GM12878 (cell line): ENCODE measurements around the gene LRRC73. TPM values are rescaled to one million over a fixed set of nuclear protein-coding genes. Genes with fewer than 3 reads are reported as not detected.

Experiments used
- BRCA1 ChIP-seq: IDR thresholded peaks from 2 replicates; pipeline ENCODE4 v1.6.1; 2011; ENCODE audit warnings: low read depth, low read length, improper control_type of control experiment
- CEBPB ChIP-seq, 2 experiments: fragments of 150-350 bp in 1 of 2; IDR thresholded peaks; 2 replicates each; pipeline ENCODE4 v1.6.1; 2012 to 2014; ENCODE audit warnings: low read depth in 2 of 2, low read length in 2 of 2, borderline replicate concordance in 1 of 2, inconsistent platforms in 1 of 2
- DPF2 ChIP-seq: fragments of 450-650 bp; IDR thresholded peaks from 2 replicates; pipeline ENCODE4 v1.6.1; 2017; ENCODE audit warnings: mild to moderate bottlenecking
- EED ChIP-seq: sonication (generic); IDR thresholded peaks from 2 replicates; pipeline ENCODE4 v1.6.1; 2016; ENCODE audit warnings: antibody characterized with exemption, low read depth
- HDGF ChIP-seq: fragments of 450-650 bp; IDR thresholded peaks from 2 replicates; pipeline ENCODE4 v1.6.1; 2016; ENCODE audit warnings: antibody characterized with exemption
- NFXL1 ChIP-seq: fragments of 450-650 bp; IDR thresholded peaks from 2 replicates; pipeline ENCODE4 v1.6.1; 2017; ENCODE audit warnings: antibody characterized with exemption, mild to moderate bottlenecking, borderline replicate concordance
- POLR2AphosphoS5 ChIP-seq: IDR thresholded peaks from 2 replicates; pipeline ENCODE4 v1.6.1; 2011; ENCODE audit warnings: mild to moderate bottlenecking, low read length, inconsistent platforms
- POU2F2 ChIP-seq: IDR thresholded peaks from 3 replicates; pipeline ENCODE4 v1.6.1; 2011; ENCODE audit warnings: low read depth, mild to moderate bottlenecking, low read length, borderline replicate concordance
- RFX5 ChIP-seq: IDR thresholded peaks from 2 replicates; pipeline ENCODE4 v1.6.1; 2011; ENCODE audit warnings: low read depth, low read length, improper control_type of control experiment
- RUNX3 ChIP-seq: IDR thresholded peaks from 2 replicates; pipeline ENCODE4 v1.6.1; 2012; ENCODE audit warnings: low read length, inconsistent platforms
- SMC3 ChIP-seq: IDR thresholded peaks from 2 replicates; pipeline ENCODE4 v1.6.1; 2011; ENCODE audit warnings: low read length, improper control_type of control experiment, borderline replicate concordance
- SREBF2 ChIP-seq: IDR thresholded peaks from 2 replicates; pipeline ENCODE4 v1.6.1; 2012; ENCODE audit warnings: mild to moderate bottlenecking, low read length
- TAF1 ChIP-seq: IDR thresholded peaks from 2 replicates; pipeline ENCODE4 v1.6.1; 2011; ENCODE audit warnings: mild to moderate bottlenecking, low read depth, low read length, borderline replicate concordance
- WRNIP1 ChIP-seq: IDR thresholded peaks from 2 replicates; pipeline ENCODE4 v1.6.1; 2011; ENCODE audit warnings: low read depth, low read length, improper control_type of control experiment, borderline replicate concordance
- polyA plus RNA-seq, 11 experiments: library from polyadenylated mRNA; depleted of rRNA in 4 of 11; unstranded in 6 of 11; stranded (reverse) in 5 of 11; fragments of >200 nt; fragmentation: Nextera tagmentation in 4 of 11; fragmentation: Illumina TruSeq in 1 of 11; extraction: Ambion mirVana in 4 of 11; extraction: Trizol in 1 of 11; gene quantifications; 1 replicate in 1 of 11; 2 replicates in 10 of 11; pipeline versions ENCODE4 v1.2.1 to v1.2.3, GENCODE V29; 2011 to 2016; ENCODE audit warnings: inconsistent platforms in 2 of 11, missing spikeins in 2 of 11, low read depth in 1 of 11
- total RNA-seq, 4 experiments: library from RNA; depleted of rRNA in 3 of 4; stranded (reverse); fragments of >200 nt in 3 of 4; fragmentation: Illumina TruSeq in 1 of 4; extraction: Trizol in 1 of 4; gene quantifications; 2 replicates each; pipeline versions ENCODE4 v1.2.1 to v1.2.3, GENCODE V29; 2013 to 2021
- TF ChIP-seq, protein P1 (sequence below): fragments of 450-650 bp; IDR thresholded peaks from 2 replicates; pipeline ENCODE4 v1.6.1; 2016; ENCODE audit warnings: mild to moderate bottlenecking, moderate library complexity, borderline replicate concordance
- TF ChIP-seq, protein P2 (sequence below): fragments of 450-650 bp; IDR thresholded peaks from 2 replicates; pipeline ENCODE4 v1.6.1; 2014; ENCODE audit warnings: mild to moderate bottlenecking
- TF ChIP-seq, protein P3 (sequence below): IDR thresholded peaks from 2 replicates; pipeline ENCODE4 v1.6.1; 2011; ENCODE audit warnings: borderline replicate concordance, low read depth, mild to moderate bottlenecking, moderate library complexity, mixed read lengths, low read length; ENCODE audit not compliant: insufficient read depth; ENCODE audit errors: extremely low read length
- TF ChIP-seq, protein P4 (sequence below): fragments of 450-650 bp; IDR thresholded peaks from 2 replicates; pipeline ENCODE4 v1.6.1; 2017; ENCODE audit warnings: mild to moderate bottlenecking, moderate library complexity

LRRC73 gene
- total and polyA plus RNA-seq, 10 of the 15 experiments (the other 5 are each of a cell fraction or from before 2014, with no cell fraction given) = 0.13 TPM; not detected in 9

DNA sequence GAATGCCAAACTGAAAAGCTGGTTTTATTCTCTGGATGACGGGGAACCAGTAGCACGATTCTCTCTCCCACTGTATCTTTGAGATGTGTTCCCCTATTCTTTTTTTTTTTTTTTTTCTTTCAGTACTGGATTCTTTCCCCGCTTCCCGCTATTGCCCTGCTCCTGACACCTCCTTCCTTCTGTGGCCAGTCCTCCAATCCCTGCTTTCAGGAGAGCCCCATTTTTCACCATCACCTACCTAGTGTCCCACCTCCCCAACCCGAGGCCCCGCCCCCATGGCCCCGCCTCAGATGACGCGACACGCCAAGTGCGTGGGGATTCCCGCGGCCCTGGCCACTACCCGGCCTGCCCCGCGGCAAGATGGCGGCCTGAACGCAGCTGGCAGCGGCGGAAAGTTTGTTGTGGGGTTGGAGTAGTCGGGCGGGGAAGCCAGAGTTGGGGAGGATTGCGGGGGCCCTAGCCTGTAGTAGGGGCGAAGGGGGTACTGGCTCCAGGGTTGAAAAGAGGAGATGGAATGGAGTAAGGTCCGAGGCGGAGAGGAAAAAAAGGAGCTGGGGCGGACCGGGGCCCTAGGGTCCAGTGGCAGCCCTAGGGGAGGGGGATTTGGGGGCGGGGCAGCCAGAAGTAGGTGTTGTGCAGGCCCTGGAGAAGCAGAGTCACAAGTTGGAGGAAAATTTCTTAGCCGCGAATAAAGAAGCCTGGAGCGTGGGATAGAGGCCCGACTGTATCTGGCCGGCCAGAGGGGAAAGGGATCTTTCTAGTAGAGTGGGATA is 32.7 kb downstream of the LRRC73 start, which contains the start of gene TJAP1 (continued):
- TF ChIP-seq, protein P1, sequence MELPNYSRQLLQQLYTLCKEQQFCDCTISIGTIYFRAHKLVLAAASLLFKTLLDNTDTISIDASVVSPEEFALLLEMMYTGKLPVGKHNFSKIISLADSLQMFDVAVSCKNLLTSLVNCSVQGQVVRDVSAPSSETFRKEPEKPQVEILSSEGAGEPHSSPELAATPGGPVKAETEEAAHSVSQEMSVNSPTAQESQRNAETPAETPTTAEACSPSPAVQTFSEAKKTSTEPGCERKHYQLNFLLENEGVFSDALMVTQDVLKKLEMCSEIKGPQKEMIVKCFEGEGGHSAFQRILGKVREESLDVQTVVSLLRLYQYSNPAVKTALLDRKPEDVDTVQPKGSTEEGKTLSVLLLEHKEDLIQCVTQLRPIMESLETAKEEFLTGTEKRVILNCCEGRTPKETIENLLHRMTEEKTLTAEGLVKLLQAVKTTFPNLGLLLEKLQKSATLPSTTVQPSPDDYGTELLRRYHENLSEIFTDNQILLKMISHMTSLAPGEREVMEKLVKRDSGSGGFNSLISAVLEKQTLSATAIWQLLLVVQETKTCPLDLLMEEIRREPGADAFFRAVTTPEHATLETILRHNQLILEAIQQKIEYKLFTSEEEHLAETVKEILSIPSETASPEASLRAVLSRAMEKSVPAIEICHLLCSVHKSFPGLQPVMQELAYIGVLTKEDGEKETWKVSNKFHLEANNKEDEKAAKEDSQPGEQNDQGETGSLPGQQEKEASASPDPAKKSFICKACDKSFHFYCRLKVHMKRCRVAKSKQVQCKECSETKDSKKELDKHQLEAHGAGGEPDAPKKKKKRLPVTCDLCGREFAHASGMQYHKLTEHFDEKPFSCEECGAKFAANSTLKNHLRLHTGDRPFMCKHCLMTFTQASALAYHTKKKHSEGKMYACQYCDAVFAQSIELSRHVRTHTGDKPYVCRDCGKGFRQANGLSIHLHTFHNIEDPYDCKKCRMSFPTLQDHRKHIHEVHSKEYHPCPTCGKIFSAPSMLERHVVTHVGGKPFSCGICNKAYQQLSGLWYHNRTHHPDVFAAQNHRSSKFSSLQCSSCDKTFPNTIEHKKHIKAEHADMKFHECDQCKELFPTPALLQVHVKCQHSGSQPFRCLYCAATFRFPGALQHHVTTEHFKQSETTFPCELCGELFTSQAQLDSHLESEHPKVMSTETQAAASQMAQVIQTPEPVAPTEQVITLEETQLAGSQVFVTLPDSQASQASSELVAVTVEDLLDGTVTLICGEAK = no peak
- TF ChIP-seq, protein P2, sequence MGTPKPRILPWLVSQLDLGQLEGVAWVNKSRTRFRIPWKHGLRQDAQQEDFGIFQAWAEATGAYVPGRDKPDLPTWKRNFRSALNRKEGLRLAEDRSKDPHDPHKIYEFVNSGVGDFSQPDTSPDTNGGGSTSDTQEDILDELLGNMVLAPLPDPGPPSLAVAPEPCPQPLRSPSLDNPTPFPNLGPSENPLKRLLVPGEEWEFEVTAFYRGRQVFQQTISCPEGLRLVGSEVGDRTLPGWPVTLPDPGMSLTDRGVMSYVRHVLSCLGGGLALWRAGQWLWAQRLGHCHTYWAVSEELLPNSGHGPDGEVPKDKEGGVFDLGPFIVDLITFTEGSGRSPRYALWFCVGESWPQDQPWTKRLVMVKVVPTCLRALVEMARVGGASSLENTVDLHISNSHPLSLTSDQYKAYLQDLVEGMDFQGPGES = no peak
- TF ChIP-seq, protein P3, sequence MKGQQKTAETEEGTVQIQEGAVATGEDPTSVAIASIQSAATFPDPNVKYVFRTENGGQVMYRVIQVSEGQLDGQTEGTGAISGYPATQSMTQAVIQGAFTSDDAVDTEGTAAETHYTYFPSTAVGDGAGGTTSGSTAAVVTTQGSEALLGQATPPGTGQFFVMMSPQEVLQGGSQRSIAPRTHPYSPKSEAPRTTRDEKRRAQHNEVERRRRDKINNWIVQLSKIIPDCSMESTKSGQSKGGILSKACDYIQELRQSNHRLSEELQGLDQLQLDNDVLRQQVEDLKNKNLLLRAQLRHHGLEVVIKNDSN = no peak
- TF ChIP-seq TAF1 = peak; percentile 96
- no peak for TF ChIP-seq EED
- TF ChIP-seq DPF2 = no peak
- TF ChIP-seq RUNX3 = peak; percentile 14
- TF ChIP-seq POLR2AphosphoS5 = peak; percentile 83
- TF ChIP-seq, protein P4, sequence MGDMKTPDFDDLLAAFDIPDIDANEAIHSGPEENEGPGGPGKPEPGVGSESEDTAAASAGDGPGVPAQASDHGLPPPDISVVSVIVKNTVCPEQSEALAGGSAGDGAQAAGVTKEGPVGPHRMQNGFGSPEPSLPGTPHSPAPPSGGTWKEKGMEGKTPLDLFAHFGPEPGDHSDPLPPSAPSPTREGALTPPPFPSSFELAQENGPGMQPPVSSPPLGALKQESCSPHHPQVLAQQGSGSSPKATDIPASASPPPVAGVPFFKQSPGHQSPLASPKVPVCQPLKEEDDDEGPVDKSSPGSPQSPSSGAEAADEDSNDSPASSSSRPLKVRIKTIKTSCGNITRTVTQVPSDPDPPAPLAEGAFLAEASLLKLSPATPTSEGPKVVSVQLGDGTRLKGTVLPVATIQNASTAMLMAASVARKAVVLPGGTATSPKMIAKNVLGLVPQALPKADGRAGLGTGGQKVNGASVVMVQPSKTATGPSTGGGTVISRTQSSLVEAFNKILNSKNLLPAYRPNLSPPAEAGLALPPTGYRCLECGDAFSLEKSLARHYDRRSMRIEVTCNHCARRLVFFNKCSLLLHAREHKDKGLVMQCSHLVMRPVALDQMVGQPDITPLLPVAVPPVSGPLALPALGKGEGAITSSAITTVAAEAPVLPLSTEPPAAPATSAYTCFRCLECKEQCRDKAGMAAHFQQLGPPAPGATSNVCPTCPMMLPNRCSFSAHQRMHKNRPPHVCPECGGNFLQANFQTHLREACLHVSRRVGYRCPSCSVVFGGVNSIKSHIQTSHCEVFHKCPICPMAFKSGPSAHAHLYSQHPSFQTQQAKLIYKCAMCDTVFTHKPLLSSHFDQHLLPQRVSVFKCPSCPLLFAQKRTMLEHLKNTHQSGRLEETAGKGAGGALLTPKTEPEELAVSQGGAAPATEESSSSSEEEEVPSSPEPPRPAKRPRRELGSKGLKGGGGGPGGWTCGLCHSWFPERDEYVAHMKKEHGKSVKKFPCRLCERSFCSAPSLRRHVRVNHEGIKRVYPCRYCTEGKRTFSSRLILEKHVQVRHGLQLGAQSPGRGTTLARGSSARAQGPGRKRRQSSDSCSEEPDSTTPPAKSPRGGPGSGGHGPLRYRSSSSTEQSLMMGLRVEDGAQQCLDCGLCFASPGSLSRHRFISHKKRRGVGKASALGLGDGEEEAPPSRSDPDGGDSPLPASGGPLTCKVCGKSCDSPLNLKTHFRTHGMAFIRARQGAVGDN = peak; percentile 55; the same call in 1 of the 2 replicates
- no peak for TF ChIP-seq WRNIP1
- TF ChIP-seq RFX5 = no peak
- no peak for TF ChIP-seq SREBF2
- TF ChIP-seq NFXL1 = no peak
- no peak for TF ChIP-seq HDGF
- TF ChIP-seq BRCA1 = no peak
- peak; percentile 82; the same call in 2 of the 3 replicates for TF ChIP-seq POU2F2
- no peak for TF ChIP-seq SMC3
- TF ChIP-seq CEBPB (IDR thresholded peaks at IDR 0.05; ENCODE audit: borderline replicate concordance in 1 of 2, low read depth in 2 of 2, low read length in 2 of 2) = no peak
